NCI-H187 (cell line): ENCODE results near the gene RNF145.
"Not testable (repeated sequence)": the region's sequence is repeated elsewhere in the genome, so short reads cannot be mapped to it uniquely, and the experiment has no call there.

Source experiments
- DNase-seq, 2 experiments: peaks; one replicate each; lab custom pipeline; 2025; lab: John Stamatoyannopoulos, UW

RNF145 gene

GRCh38 chr5:159189310-159189709 is 20.0 kb downstream of the RNF145 start:
- no peak for DNase-seq

- DNase-seq = no peak
These were observed 21.6 kb downstream of the RNF145 start for GRCh38 chr5:159187719-159188118.

GRCh38 chr5:159186319-159186718 is 23.0 kb downstream of the RNF145 start:
- no peak for DNase-seq

GRCh38 chr5:159185773-159186172 is 23.6 kb downstream of the RNF145 start:
- DNase-seq = no peak

- DNase-seq = no peak
These were observed 24.4 kb downstream of the RNF145 start for GRCh38 chr5:159184858-159185381.

- no peak for DNase-seq
These were observed 25.1 kb downstream of the RNF145 start for GRCh38 chr5:159184236-159184635.

GRCh38 chr5:159183247-159183646 is 26.1 kb downstream of the RNF145 start:
- no peak for DNase-seq

- DNase-seq = no peak
These were observed 26.7 kb downstream of the RNF145 start for GRCh38 chr5:159182691-159183090.

- DNase-seq = no peak
These were observed 27.7 kb downstream of the RNF145 start for GRCh38 chr5:159181651-159182050.

GRCh38 chr5:159181152-159181551 is 28.2 kb downstream of the RNF145 start:
- no peak for DNase-seq

GRCh38 chr5:159179529-159180305 is 29.6 kb downstream of the RNF145 start:
- no peak for DNase-seq

GRCh38 chr5:159178978-159179377 is 30.4 kb downstream of the RNF145 start:
- DNase-seq = no peak

- DNase-seq = no peak
These were observed 33.8 kb downstream of the RNF145 start for GRCh38 chr5:159175547-159175946.

GRCh38 chr5:159174511-159175168 is 34.7 kb downstream of the RNF145 start:
- DNase-seq = no peak

- DNase-seq = no peak
These were observed 38.1 kb downstream of the RNF145 start for GRCh38 chr5:159171274-159171673.

GRCh38 chr5:159170021-159170420 is 39.3 kb downstream of the RNF145 start:
- DNase-seq = no peak

GRCh38 chr5:159166416-159166815 is 42.9 kb downstream of the RNF145 start:
- no peak for DNase-seq

GRCh38 chr5:159163701-159164046 is 45.7 kb downstream of the RNF145 start:
- no peak for DNase-seq

GRCh38 chr5:159163027-159163700 is 46.2 kb downstream of the RNF145 start:
- DNase-seq = no peak

GRCh38 chr5:159161361-159162214 is 47.8 kb downstream of the RNF145 start:
- no peak for DNase-seq

- DNase-seq = not testable (repeated sequence)
These were observed 50.7 kb downstream of the RNF145 start for GRCh38 chr5:159158553-159159091.

GRCh38 chr5:159157552-159157951 is 51.8 kb downstream of the RNF145 start:
- DNase-seq = no peak
